Vagina (tissue), 2 donors: Measurements from ENCODE around the gene SLC38A2. TPM values are rescaled to one million over a fixed set of nuclear protein-coding genes. Genes with fewer than 3 reads are reported as not detected.

ENCODE experiments used
- DNase-seq, 2 donors: peaks; one replicate each; pipeline ENCODE4 v3.0.0-alpha.2; 2017; ENCODE audit errors: extremely low spot score in 2 of 2
- H3K27ac ChIP-seq: fragments of 200-600 bp; sonication (generic); one replicate; pipeline ENCODE4 v1.5.1; 2019
- H3K27me3 ChIP-seq: fragments of 200-600 bp; sonication (generic); one replicate; pipeline ENCODE4 v1.5.1; 2019
- H3K36me3 ChIP-seq, 2 donors: fragments of 200-600 bp; sonication (generic); one replicate each; pipeline ENCODE4 v1.5.1; 2017 to 2019
- H3K4me1 ChIP-seq: fragments of 200-600 bp; sonication (generic); one replicate; pipeline ENCODE4 v1.5.1; 2019
- H3K4me3 ChIP-seq, 2 donors: fragments of 200-600 bp; sonication (generic); 1 replicate in 1 of 2; 2 replicates in 1 of 2; pipeline ENCODE4 v1.5.1; 2016 to 2019
- H3K9me3 ChIP-seq: fragments of 200-600 bp; sonication (generic); one replicate; pipeline ENCODE4 v1.5.1; 2019
- POLR2A ChIP-seq, 2 donors: fragments of 450-650 bp; IDR thresholded peaks; one replicate each; pipeline ENCODE4 v1.6.1; 2017; ENCODE audit warnings: antibody characterized with exemption in 2 of 2, mild to moderate bottlenecking in 2 of 2, moderate library complexity in 2 of 2
- POLR2AphosphoS5 ChIP-seq, 2 donors: sonication (generic); formaldehyde crosslinking; IDR thresholded peaks; one replicate each; pipeline ENCODE4 v1.9.0; 2017; ENCODE audit warnings: antibody characterized with exemption in 2 of 2, mild to moderate bottlenecking in 2 of 2, low read depth in 1 of 2; ENCODE audit not compliant: insufficient read depth in 1 of 2
- intact Hi-C: fragments of 100-400 bp; cut with DNase I; formaldehyde crosslinking; loops from one replicate; pipeline ENCODE4 v1.15.1; 2023
- total RNA-seq: library from RNA; depleted of rRNA; stranded (reverse); fragments of >200 nt; gene quantifications from one replicate; pipeline ENCODE4 v1.2.3, GENCODE V29; 2016
- TF ChIP-seq, protein P1 (sequence below), 3 experiments: fragments of 450-650 bp in 2 of 3; fragments of 200-600 bp in 1 of 3; sonication (generic) in 1 of 3; IDR thresholded peaks; one replicate each; pipeline ENCODE4 v1.5.1; 2017 to 2019; ENCODE audit warnings: antibody characterized with exemption in 3 of 3, mild to moderate bottlenecking in 2 of 3, moderate library complexity in 2 of 3

SLC38A2 gene
- total RNA-seq, 1 donor from 2014 or later = 352 TPM

- Histone ChIP-seq H3K9me3 (no peaks in the 10 kb centered on the region), H3K27ac (no peak overlapping the region), H3K4me3 (no peak overlapping the region), H3K4me1 (peaks cover 61% of the 10 kb centered on the region), H3K27me3 (no peaks in the 10 kb centered on the region), H3K36me3 (peaks cover 6 to 70% of the 10 kb centered on the region in 2 donors)
- no peak for DNase-seq
- intact Hi-C loops = no loop called here
- TF ChIP-seq POLR2A (IDR thresholded peaks at IDR 0.05) (no peak), POLR2AphosphoS5 (IDR thresholded peaks at IDR 0.05; ENCODE audit: insufficient read depth in 1 of 2, low read depth in 1 of 2) (no peak)
- TF ChIP-seq, protein P1, sequence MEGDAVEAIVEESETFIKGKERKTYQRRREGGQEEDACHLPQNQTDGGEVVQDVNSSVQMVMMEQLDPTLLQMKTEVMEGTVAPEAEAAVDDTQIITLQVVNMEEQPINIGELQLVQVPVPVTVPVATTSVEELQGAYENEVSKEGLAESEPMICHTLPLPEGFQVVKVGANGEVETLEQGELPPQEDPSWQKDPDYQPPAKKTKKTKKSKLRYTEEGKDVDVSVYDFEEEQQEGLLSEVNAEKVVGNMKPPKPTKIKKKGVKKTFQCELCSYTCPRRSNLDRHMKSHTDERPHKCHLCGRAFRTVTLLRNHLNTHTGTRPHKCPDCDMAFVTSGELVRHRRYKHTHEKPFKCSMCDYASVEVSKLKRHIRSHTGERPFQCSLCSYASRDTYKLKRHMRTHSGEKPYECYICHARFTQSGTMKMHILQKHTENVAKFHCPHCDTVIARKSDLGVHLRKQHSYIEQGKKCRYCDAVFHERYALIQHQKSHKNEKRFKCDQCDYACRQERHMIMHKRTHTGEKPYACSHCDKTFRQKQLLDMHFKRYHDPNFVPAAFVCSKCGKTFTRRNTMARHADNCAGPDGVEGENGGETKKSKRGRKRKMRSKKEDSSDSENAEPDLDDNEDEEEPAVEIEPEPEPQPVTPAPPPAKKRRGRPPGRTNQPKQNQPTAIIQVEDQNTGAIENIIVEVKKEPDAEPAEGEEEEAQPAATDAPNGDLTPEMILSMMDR (IDR thresholded peaks at IDR 0.05) = no peak
Measured at GRCh38 chr12:46360908-46361666, 11.5 kb downstream of the SLC38A2 start.

DNA sequence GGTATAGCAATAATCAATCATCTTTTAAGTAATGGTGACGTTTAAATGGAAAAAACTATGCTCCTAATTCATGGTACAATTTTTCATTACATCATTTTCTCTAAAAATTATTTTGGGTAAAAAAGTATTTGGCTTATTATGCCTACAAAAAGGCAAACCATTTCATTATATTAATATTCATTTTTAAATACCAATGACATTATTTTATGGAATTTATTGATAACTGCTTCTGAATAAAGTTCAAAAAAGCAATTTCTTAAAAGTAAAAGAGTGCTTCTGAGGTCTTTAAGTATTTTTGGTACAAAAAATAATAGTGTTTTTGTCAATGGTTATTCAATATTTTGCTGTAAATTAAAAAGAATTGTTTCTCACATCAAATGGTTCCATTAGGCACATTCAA, 12.2 kb downstream of the SLC38A2 start:
- DNase-seq = no peak
- intact Hi-C loops = no loop called here

DNA sequence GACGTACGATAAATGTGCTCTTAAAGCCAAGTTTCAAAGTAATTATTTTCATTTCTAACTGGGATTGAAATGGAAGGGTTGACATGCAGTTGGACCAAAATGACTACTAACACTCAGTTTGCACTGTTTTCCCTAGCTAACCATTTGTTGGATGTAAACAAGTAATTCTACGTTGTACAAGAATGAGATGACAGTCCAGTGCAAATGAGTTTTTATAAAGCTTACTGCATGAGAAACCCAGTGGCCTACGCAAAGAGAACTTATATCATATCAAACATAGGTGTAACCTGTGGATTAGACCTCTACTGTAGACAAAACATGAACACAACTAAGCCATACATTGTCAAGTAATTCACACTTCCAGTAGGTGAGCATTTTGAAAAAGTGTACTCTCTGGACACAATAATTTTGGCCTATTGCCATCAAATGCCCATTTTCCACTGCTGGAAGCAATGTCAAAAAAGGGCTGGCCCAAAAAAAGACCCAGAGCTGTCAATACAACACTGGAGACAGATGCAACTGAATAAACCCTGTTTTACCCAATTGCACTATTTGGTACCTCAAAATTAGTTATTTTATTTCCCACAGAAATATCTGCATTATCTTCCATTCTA, 12.8 kb downstream of the SLC38A2 start:
- H3K36me3 ChIP-seq = peaks cover 6 to 57% of the 10 kb centered on the region in 2 donors
- H3K9me3 ChIP-seq = no peaks in the 10 kb centered on the region
- DNase-seq = no peak
- no peak overlapping the region for H3K27ac ChIP-seq
- TF ChIP-seq, protein P1 (IDR thresholded peaks at IDR 0.05) = no peak
- TF ChIP-seq POLR2AphosphoS5 (IDR thresholded peaks at IDR 0.05; ENCODE audit: insufficient read depth in 1 of 2, low read depth in 1 of 2) (no peak), POLR2A (IDR thresholded peaks at IDR 0.05) (no peak)
- intact Hi-C loops = no loop called here
- peaks cover 48% of the 10 kb centered on the region for H3K4me1 ChIP-seq
- H3K27me3 ChIP-seq = no peaks in the 10 kb centered on the region
- no peak overlapping the region for H3K4me3 ChIP-seq

More for the DNA sequence above, 12.2 kb downstream of the SLC38A2 start:
- TF ChIP-seq POLR2A (IDR thresholded peaks at IDR 0.05) = no peak
- no peak for TF ChIP-seq POLR2AphosphoS5 (IDR thresholded peaks at IDR 0.05; ENCODE audit: insufficient read depth in 1 of 2, low read depth in 1 of 2)
- TF ChIP-seq, protein P1 (IDR thresholded peaks at IDR 0.05) = no peak
- Histone ChIP-seq H3K36me3 (peaks cover 6 to 63% of the 10 kb centered on the region in 2 donors), H3K27me3 (no peaks in the 10 kb centered on the region), H3K27ac (no peak overlapping the region), H3K4me1 (peaks cover 54% of the 10 kb centered on the region), H3K9me3 (no peaks in the 10 kb centered on the region), H3K4me3 (no peak overlapping the region)

DNA sequence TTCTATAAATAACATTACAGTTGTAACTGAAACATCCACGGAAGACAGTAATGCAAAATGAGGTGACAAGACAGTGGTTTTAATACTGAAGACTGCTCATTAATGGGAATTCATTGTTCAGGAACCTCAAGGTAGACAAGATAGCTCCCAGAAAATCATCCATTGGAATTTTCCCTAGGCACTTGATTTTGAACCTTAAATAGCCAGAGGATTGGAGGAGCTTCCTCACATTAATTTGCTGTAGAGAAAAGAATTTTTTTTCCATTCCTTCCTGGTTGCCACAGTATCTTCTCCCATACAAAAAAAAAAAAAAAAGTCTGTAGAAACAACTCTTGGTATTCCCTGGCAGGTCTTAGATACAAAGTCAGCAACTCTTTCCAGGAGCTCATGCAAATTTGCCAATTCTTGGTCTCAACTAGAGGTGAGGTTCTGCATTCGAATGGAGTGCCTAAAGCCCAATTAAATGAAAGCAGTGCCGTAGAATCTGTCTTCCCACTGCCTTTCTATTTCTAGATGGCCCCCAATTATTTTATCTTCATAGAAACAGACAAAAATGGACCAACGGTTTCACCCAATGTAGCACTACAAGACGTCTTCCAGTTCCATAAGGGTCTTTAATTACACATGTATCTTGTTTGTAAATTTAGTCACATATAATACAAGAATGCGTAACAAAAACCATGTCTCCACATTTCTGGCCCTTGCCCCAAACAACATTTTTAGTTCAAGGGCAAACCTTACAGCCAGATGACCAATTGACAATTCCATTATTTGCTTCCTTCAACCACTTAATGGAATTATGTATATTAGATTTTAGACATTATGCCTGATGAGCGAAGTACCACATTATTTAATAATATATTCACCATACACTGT, 13.5 kb downstream of the SLC38A2 start:
- Histone ChIP-seq H3K36me3 (peaks cover 6 to 50% of the 10 kb centered on the region in 2 donors), H3K9me3 (no peaks in the 10 kb centered on the region), H3K27me3 (no peaks in the 10 kb centered on the region), H3K27ac (no peak overlapping the region), H3K4me1 (peaks cover 40% of the 10 kb centered on the region), H3K4me3 (no peak overlapping the region)
- intact Hi-C loops = no loop called here
- TF ChIP-seq, protein P1 (IDR thresholded peaks at IDR 0.05) = no peak
- TF ChIP-seq POLR2A (IDR thresholded peaks at IDR 0.05) (no peak), POLR2AphosphoS5 (IDR thresholded peaks at IDR 0.05; ENCODE audit: insufficient read depth in 1 of 2, low read depth in 1 of 2) (no peak)
- DNase-seq = no peak
